OCI-LY1 (cell line): ENCODE data around the gene LDAF1.

Experiments used
- H2AFZ ChIP-seq: fragments of 200-600 bp; sonication (generic), shearing (Covaris generic); 2 replicates; pipeline ENCODE4 v1.6.0; 2014; ENCODE audit warnings: antibody characterized with exemption, mild to moderate bottlenecking, low read length
- H3F3A ChIP-seq: fragments of 200-600 bp; sonication (generic), shearing (Covaris generic); 2 replicates; pipeline ENCODE4 v1.6.0; 2014; ENCODE audit warnings: mild to moderate bottlenecking, antibody characterized with exemption, low read length, moderate library complexity; ENCODE audit not compliant: insufficient read depth
- H3K27ac ChIP-seq: fragments of 200-600 bp; sonication (generic); 2 replicates; pipeline ENCODE4 v1.5.1; 2014; ENCODE audit warnings: low read length, mixed run types, mild to moderate bottlenecking, low read depth; ENCODE audit not compliant: poor library complexity, severe bottlenecking
- H3K27me3 ChIP-seq: fragments of 200-600 bp; sonication (generic); 2 replicates; pipeline ENCODE4 v1.6.0; 2014; ENCODE audit warnings: antibody characterized with exemption, mild to moderate bottlenecking, low read length, moderate library complexity; ENCODE audit not compliant: insufficient read depth
- H3K36me3 ChIP-seq: fragments of 200-600 bp; sonication (generic); 2 replicates; pipeline ENCODE4 v1.6.1; 2014; ENCODE audit warnings: mild to moderate bottlenecking, antibody characterized with exemption, low read length, moderate library complexity, mixed read lengths; ENCODE audit not compliant: insufficient read depth
- H3K4me1 ChIP-seq: fragments of 200-600 bp; sonication (generic); 2 replicates; pipeline ENCODE4 v1.5.1; 2014; ENCODE audit warnings: mild to moderate bottlenecking, low read length, moderate library complexity; ENCODE audit not compliant: insufficient read depth, severe bottlenecking
- H3K4me2 ChIP-seq: fragments of 200-600 bp; sonication (generic), shearing (Covaris generic); 2 replicates; pipeline ENCODE4 v1.6.1; 2014; ENCODE audit warnings: low read length
- H3K4me3 ChIP-seq: fragments of 200-600 bp; sonication (generic); 2 replicates; pipeline ENCODE4 v1.5.1; 2014; ENCODE audit warnings: low read length, low read depth, mild to moderate bottlenecking, mixed read lengths; ENCODE audit not compliant: poor library complexity, severe bottlenecking
- H3K79me2 ChIP-seq: fragments of 200-600 bp; shearing (Covaris generic); 2 replicates; pipeline ENCODE4 v1.6.1; 2016; ENCODE audit warnings: mixed run types, low read length, mixed read lengths; ENCODE audit not compliant: insufficient read depth
- H3K9ac ChIP-seq: fragments of 200-600 bp; sonication (generic), shearing (Covaris generic); 2 replicates; pipeline ENCODE4 v1.6.1; 2014; ENCODE audit warnings: mild to moderate bottlenecking, low read length, mixed read lengths
- H3K9me2 ChIP-seq: fragments of 200-600 bp; sonication (generic), shearing (Covaris generic); 2 replicates; pipeline ENCODE4 v1.6.1; 2014; ENCODE audit warnings: low read depth, mild to moderate bottlenecking, low read length, mixed read lengths
- H3K9me3 ChIP-seq: fragments of 200-600 bp; shearing (Covaris generic); 2 replicates; pipeline ENCODE4 v1.6.1; 2014; ENCODE audit warnings: low read length, mixed read lengths
- H4K20me1 ChIP-seq: fragments of 200-600 bp; sonication (generic), shearing (Covaris generic); 2 replicates; pipeline ENCODE4 v1.6.0; 2016; ENCODE audit warnings: mild to moderate bottlenecking, low read length; ENCODE audit not compliant: insufficient read depth
- EZH2 ChIP-seq: fragments of 200-600 bp; sonication (generic), shearing (Covaris generic); IDR thresholded peaks from 2 replicates; pipeline ENCODE4 v1.8.0; 2017; ENCODE audit warnings: borderline replicate concordance, mixed run types, mild to moderate bottlenecking, antibody characterized with exemption, low read length, moderate library complexity, mixed read lengths
- TF ChIP-seq, protein P1 (sequence below): fragments of 200-600 bp; sonication (generic), shearing (Covaris generic); IDR thresholded peaks from 2 replicates; pipeline ENCODE4 v1.5.1; 2017; ENCODE audit warnings: mild to moderate bottlenecking, antibody characterized with exemption, low read length, moderate library complexity, mixed read lengths

The LDAF1 gene

DNA sequence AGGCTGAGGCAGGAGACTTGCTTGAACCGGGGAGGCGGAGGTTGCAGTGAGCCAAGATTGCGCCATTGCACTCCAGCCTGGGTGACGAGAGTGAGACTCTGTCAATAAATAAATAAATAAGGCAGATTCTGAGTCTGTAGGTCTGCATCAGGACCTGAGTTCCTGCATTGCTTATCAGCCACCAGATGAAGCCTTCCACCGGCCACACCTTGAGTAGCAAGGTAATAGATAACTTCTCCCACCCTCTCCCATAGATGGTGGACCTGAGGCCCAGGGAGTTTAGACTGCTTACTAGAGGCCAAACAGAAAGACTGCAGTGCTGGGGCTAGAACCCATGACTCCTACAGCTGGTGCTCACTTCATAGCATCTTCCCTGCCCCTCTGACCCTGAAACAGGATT is 30.8 kb downstream of the LDAF1 start:
- H3K36me3 ChIP-seq, result peaks cover under 1% of the 10 kb centered on the region; the same call in 1 of the 2 replicates
- no peak overlapping the region for H3K4me2 ChIP-seq
- no peak overlapping the region for H2AFZ ChIP-seq
- H3K9ac ChIP-seq, result no peak overlapping the region
- TF ChIP-seq EZH2, result no peak
- no peak overlapping the region for H3K27ac ChIP-seq
- no peaks in the 10 kb centered on the region for H3F3A ChIP-seq
- H3K9me3 ChIP-seq, result peaks cover 13% of the 10 kb centered on the region; the same call in 1 of the 2 replicates
- H3K9me2 ChIP-seq, result no peaks in the 10 kb centered on the region
- no peaks in the 10 kb centered on the region for H3K4me1 ChIP-seq
- H4K20me1 ChIP-seq, result no peaks in the 10 kb centered on the region
- no peaks in the 10 kb centered on the region for H3K79me2 ChIP-seq
- H3K27me3 ChIP-seq, result no peaks in the 10 kb centered on the region; the same call in 1 of the 2 replicates
- no peak overlapping the region for H3K4me3 ChIP-seq

- Histone ChIP-seq H3K9me2 (no peaks in the 10 kb centered on the region), H3K4me1 (no peaks in the 10 kb centered on the region), H3K4me2 (no peak overlapping the region), H2AFZ (no peak overlapping the region), H3K27me3 (no peaks in the 10 kb centered on the region; the same call in 1 of the 2 replicates), H3K9me3 (peaks cover 13% of the 10 kb centered on the region; the same call in 1 of the 2 replicates), H3K4me3 (no peak overlapping the region), H4K20me1 (no peaks in the 10 kb centered on the region), H3K36me3 (no peaks in the 10 kb centered on the region), H3K9ac (no peak overlapping the region), H3K27ac (no peak overlapping the region), H3F3A (no peaks in the 10 kb centered on the region), H3K79me2 (no peaks in the 10 kb centered on the region)
- TF ChIP-seq, protein P1, sequence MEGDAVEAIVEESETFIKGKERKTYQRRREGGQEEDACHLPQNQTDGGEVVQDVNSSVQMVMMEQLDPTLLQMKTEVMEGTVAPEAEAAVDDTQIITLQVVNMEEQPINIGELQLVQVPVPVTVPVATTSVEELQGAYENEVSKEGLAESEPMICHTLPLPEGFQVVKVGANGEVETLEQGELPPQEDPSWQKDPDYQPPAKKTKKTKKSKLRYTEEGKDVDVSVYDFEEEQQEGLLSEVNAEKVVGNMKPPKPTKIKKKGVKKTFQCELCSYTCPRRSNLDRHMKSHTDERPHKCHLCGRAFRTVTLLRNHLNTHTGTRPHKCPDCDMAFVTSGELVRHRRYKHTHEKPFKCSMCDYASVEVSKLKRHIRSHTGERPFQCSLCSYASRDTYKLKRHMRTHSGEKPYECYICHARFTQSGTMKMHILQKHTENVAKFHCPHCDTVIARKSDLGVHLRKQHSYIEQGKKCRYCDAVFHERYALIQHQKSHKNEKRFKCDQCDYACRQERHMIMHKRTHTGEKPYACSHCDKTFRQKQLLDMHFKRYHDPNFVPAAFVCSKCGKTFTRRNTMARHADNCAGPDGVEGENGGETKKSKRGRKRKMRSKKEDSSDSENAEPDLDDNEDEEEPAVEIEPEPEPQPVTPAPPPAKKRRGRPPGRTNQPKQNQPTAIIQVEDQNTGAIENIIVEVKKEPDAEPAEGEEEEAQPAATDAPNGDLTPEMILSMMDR, result no peak
- TF ChIP-seq EZH2, result no peak
Measured at GRCh38 chr16:21190013-21190412, 31.5 kb downstream of the LDAF1 start.

DNA sequence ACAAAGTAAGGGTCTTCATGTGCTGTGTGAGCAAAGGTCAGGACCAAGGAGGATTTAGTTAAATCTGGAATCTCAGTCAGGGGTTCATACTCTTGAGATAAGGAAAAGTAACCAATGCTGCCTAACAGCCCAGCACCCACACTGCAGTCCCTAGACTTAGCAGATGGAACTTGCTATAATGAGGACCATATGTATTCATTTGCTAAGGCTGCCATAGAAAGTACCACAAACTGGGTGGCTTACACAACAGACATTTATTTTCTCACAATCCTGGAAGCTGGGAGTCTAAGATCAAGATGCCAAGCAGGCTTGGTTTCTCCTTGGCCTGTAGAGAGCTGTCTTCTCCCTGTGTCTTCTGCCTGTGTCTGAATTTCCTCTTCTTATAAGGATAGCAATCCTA is 32.1 kb downstream of the LDAF1 start:
- Histone ChIP-seq H3K9me2 (no peaks in the 10 kb centered on the region), H3K9ac (no peak overlapping the region)

More for the DNA sequence above, 32.1 kb downstream of the LDAF1 start:
- H3K79me2 ChIP-seq, result no peaks in the 10 kb centered on the region
- H3K9me3 ChIP-seq, result peaks cover 13% of the 10 kb centered on the region; the same call in 1 of the 2 replicates
- no peak for TF ChIP-seq EZH2
- TF ChIP-seq, protein P1, result no peak
- H3K4me2 ChIP-seq, result no peak overlapping the region
- H3K27me3 ChIP-seq, result no peaks in the 10 kb centered on the region; the same call in 1 of the 2 replicates
- no peak overlapping the region for H2AFZ ChIP-seq
- H3K4me3 ChIP-seq, result no peak overlapping the region
- H3K4me1 ChIP-seq, result no peaks in the 10 kb centered on the region
- H3F3A ChIP-seq, result no peaks in the 10 kb centered on the region
- no peaks in the 10 kb centered on the region for H3K36me3 ChIP-seq
- no peaks in the 10 kb centered on the region for H4K20me1 ChIP-seq
- H3K27ac ChIP-seq, result no peak overlapping the region
